GM21367 (cell line): Measurements from ENCODE around the gene FAM98B.

Experiments used
- ATAC-seq: cut with Tn5 transposase; IDR thresholded peaks from one replicate; pipeline ENCODE4 v1.9.1; 2021; ENCODE audit not compliant: unreplicated experiment

The FAM98B gene

DNA sequence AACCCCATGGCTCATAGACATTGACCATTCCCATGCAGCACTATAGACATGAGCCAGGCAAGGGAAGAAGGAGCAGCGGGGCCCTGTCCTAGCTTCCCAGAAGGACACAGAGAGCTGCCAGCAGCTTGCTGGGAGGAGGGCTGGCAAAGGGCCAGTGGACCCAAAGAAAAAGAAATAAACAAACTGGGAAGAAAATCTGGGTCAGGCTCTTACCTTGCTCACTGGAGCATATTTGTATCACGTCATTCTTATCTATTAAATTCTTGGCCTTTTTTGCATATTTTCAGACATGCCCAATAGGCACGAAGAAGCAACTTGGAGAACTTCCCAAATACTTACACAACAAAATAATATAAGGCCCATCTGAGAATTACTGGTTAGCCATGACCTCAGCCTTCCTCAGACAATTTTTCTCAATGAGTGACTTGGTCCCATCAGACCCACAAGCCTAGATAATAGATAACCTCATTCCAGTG is 82.3 kb downstream of the FAM98B start:
- no peak for ATAC-seq
